Measurements from ENCODE around the gene EFL1.

- TF ChIP-seq CTCF (IDR thresholded peaks at IDR 0.05), result no peak
- no peak for TF ChIP-seq EP300 (IDR thresholded peaks at IDR 0.05)
These were observed 36.0 kb upstream of the EFL1 start for GRCh38 chr15:82298520-82298919.
